Measurements from ENCODE around the gene SNX20. TPM values are rescaled to one million over a fixed set of nuclear protein-coding genes. Genes with fewer than 3 reads are reported as not detected.
A peak's percentile ranks its signal among the peaks of the same experiment; 100 is the strongest.

SNX20 gene
- total and polyA plus RNA-seq, 2 experiments from 2014 or later, result not detected

GRCh38 chr16:50711040-50711439 lies 29.9 kb upstream of the SNX20 start (continued):
- TF ChIP-seq ZNF462 (CRISPR knock-in tag; IDR thresholded peaks at IDR 0.05), result no peak

DNA sequence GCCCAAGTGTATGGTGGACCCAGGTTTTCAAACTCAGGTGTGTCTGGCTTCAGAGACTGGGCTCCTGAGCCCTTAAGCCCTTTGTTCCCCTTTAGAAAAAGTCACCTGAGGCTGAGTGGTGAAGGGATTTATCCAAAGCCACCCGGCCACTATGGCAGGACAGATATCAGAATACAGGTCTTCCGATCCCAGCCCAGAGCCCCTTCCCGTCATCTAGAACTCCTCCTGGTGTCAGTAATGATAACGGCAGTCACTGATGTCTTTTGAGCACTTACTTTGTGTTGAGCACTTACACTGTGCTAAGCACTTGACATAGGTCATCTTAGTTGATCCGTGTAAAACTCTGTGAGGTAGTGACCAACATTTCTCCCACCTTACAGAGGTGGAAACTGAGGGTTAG lies 28.9 kb upstream of the SNX20 start:
- ATAC-seq (no peak; the same call in 2 of the 3 replicates), DNase-seq (ENCODE audit: low spot score) (peak; percentile 27)
- H2AFZ ChIP-seq, result no peak overlapping the region
- Mint-ChIP-seq H3K27me3 (ENCODE audit: insufficient read depth, low read depth, poor library complexity) (peaks cover 9% of the 10 kb centered on the region), H3K4me3 (no peak overlapping the region), H3K27ac (no peak overlapping the region), H3K9me3 (peaks cover 7% of the 10 kb centered on the region), H3K4me1 (peaks cover 3% of the 10 kb centered on the region; the same call in 2 of the 3 replicates), H3K36me3 (ENCODE audit: low read depth) (peaks cover 3% of the 10 kb centered on the region)
- H3K27me3 ChIP-seq (ENCODE audit: insufficient read depth), result no peaks in the 10 kb centered on the region
- no peak overlapping the region for H3K4me3 ChIP-seq
- H3K79me2 ChIP-seq (replicated peaks; ENCODE audit: insufficient read depth), result no peaks in the 10 kb centered on the region
- no peaks in the 10 kb centered on the region for H4K20me1 ChIP-seq (replicated peaks; ENCODE audit: insufficient read depth)
- H3K9me2 ChIP-seq (ENCODE audit: insufficient read depth), result no peaks in the 10 kb centered on the region
- TF ChIP-seq CTCF (conservative IDR thresholded peaks at IDR 0.05; ENCODE audit: low read depth in 2 of 2), result 0 out of 4 replicates have a peak, but pooled peaks have one; percentile 4 to 11
- TF ChIP-seq CREB1 (CRISPR knock-in tag; IDR thresholded peaks at IDR 0.05; ENCODE audit: low read depth), result no peak
- TF ChIP-seq EZH2phosphoT487 (IDR thresholded peaks at IDR 0.05; ENCODE audit: unreplicated experiment), result no peak
- no peak for TF ChIP-seq NANOG (IDR thresholded peaks at IDR 0.05; ENCODE audit: borderline replicate concordance)
- TF ChIP-seq ZNF462 (CRISPR knock-in tag; IDR thresholded peaks at IDR 0.05), result no peak
- TF ChIP-seq JUNB (IDR thresholded peaks at IDR 0.05; ENCODE audit: unreplicated experiment), result no peak
- no peak overlapping the region for H3K27ac ChIP-seq (ENCODE audit: low read depth)
- H3K36me3 ChIP-seq (ENCODE audit: insufficient read depth), result 0 out of 2 replicates have a peak, but pooled peaks cover under 1% of the 10 kb centered on the region
- H3K4me1 ChIP-seq (ENCODE audit: insufficient read depth), result no peaks in the 10 kb centered on the region
- H3K4me2 ChIP-seq, result no peak overlapping the region
- H3F3A ChIP-seq (replicated peaks; ENCODE audit: low read depth), result no peaks in the 10 kb centered on the region

Measured in GM23338 (cell line).